Effector CD8-positive, alpha-beta T cell (primary cell): ENCODE data around the gene EMX2.

Experiments used
- DNase-seq: peaks from one replicate; lab custom pipeline; 2025; lab: John Stamatoyannopoulos, UW

EMX2 gene

GRCh38 chr10:117544711-117545140 is 2.2 kb downstream of the EMX2 start:
- DNase-seq = no peak

- no peak for DNase-seq
These were observed 2.8 kb downstream of the EMX2 start for GRCh38 chr10:117545141-117546019.

- no peak for DNase-seq
These were observed 3.6 kb downstream of the EMX2 start for GRCh38 chr10:117546020-117546580.

GRCh38 chr10:117546581-117547015 is 4.1 kb downstream of the EMX2 start:
- DNase-seq = no peak

GRCh38 chr10:117547016-117547715 is 4.6 kb downstream of the EMX2 start:
- DNase-seq = no peak

GRCh38 chr10:117547716-117548668 is 5.4 kb downstream of the EMX2 start:
- no peak for DNase-seq

GRCh38 chr10:117549100-117549585 is 6.6 kb downstream of the EMX2 start:
- no peak for DNase-seq

GRCh38 chr10:117550076-117550475 is 7.5 kb downstream of the EMX2 start:
- no peak for DNase-seq

- no peak for DNase-seq
These were observed 8.2 kb downstream of the EMX2 start for GRCh38 chr10:117550599-117551329.

- no peak for DNase-seq
These were observed 9.0 kb downstream of the EMX2 start for GRCh38 chr10:117551330-117552155.

GRCh38 chr10:117552156-117552631 is 9.6 kb downstream of the EMX2 start:
- no peak for DNase-seq

GRCh38 chr10:117552701-117553141 is 10.2 kb downstream of the EMX2 start:
- DNase-seq = no peak

- DNase-seq = no peak
These were observed 10.7 kb downstream of the EMX2 start for GRCh38 chr10:117553142-117553814.

- DNase-seq = no peak
These were observed 11.2 kb downstream of the EMX2 start for GRCh38 chr10:117553815-117554172.

- DNase-seq = no peak
These were observed 11.8 kb downstream of the EMX2 start for GRCh38 chr10:117554241-117554814.

GRCh38 chr10:117555017-117555416 is 12.5 kb downstream of the EMX2 start:
- no peak for DNase-seq

GRCh38 chr10:117555863-117556262 is 13.3 kb downstream of the EMX2 start:
- DNase-seq = no peak

- no peak for DNase-seq
These were observed 13.8 kb downstream of the EMX2 start for GRCh38 chr10:117556356-117556755.

- DNase-seq = no peak
These were observed 17.2 kb downstream of the EMX2 start for GRCh38 chr10:117559712-117560111.
